ENCODE measurements around the gene KBTBD7. TPM values are rescaled to one million over a fixed set of nuclear protein-coding genes. Genes with fewer than 3 reads are reported as not detected.
A peak's percentile ranks its signal among the peaks of the same experiment; 100 is the strongest.

KBTBD7 gene, protein sequence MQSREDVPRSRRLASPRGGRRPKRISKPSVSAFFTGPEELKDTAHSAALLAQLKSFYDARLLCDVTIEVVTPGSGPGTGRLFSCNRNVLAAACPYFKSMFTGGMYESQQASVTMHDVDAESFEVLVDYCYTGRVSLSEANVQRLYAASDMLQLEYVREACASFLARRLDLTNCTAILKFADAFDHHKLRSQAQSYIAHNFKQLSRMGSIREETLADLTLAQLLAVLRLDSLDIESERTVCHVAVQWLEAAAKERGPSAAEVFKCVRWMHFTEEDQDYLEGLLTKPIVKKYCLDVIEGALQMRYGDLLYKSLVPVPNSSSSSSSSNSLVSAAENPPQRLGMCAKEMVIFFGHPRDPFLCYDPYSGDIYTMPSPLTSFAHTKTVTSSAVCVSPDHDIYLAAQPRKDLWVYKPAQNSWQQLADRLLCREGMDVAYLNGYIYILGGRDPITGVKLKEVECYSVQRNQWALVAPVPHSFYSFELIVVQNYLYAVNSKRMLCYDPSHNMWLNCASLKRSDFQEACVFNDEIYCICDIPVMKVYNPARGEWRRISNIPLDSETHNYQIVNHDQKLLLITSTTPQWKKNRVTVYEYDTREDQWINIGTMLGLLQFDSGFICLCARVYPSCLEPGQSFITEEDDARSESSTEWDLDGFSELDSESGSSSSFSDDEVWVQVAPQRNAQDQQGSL
- total RNA-seq (2021; ENCODE audit: unreplicated experiment) = 6.2 TPM
- polyA plus RNA-seq (2012) = 2.6 and 2.7 TPM in 2 replicates
- percentile 67 among the genes with signal in this experiment for Bru-seq, nascent RNA
- BruChase-seq, experiment 1, labeled RNA remaining after a 6-hour chase = percentile 51 among the genes with signal in this experiment
- percentile 92 among the genes with signal in this experiment for BruChase-seq, experiment 2, labeled RNA remaining after a 2-hour chase
- long read RNA-seq, full-length matches to known transcripts = 24 of 24 reads
- long read RNA-seq, partial matches to known transcripts = 0 of 24 reads
- long read RNA-seq, other reads (novel, unspliced or antisense) = 0 of 24 reads

DNA sequence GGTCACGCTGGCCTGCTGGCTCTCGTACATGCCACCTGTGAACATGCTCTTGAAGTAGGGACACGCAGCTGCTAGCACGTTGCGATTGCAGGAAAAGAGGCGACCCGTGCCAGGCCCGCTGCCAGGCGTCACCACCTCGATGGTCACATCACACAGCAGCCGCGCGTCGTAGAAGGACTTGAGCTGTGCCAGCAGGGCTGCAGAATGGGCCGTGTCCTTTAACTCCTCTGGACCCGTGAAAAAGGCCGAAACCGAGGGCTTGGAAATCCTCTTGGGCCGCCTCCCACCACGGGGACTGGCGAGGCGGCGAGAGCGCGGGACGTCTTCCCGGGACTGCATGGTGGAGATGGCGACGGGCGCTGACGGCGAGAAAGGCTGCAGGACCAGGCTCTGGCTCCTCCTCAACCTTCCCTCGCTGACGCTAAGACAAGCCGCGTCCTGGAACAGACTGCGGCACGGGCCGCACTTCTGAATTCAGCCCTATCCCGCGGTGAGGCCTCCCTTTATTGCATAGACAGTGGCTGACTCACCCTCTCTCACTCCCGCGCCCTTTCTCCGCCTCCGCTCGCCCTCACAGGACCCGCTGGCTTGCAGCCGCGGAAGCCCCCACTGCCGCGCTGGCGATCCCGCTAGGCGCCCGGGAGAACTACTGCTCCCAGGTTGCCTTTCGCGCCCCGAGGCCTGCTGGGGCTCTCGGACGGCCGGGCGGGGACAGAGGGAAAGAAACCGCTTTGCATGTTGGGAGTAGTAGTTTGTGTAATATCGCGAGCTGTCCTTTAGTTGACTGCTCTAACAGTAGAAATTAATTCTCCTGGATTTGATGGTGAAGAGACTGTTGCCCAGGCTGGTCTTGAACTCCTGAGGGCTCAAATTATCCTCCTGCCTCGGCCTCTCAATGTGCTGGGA lies at the start of gene KBTBD7:
KBTBD7 (minus strand) TSS at position 651 of the 906 bp plus-strand sequence; CDS start at position 339, 312 bp downstream.
- peaks cover 0 to 8% of the 10 kb centered on the region in 2 experiments; a peak in 1 of 4 replicates for H3K4me1 ChIP-seq (ENCODE audit: control insufficient read depth in 1 of 2, insufficient read depth in 2 of 2, low read length in 2 of 2)
- TSS peak; percentile 44 for BruUV-seq (replicated peaks)
- peak within 1 kb of the TSS; percentile 75 for H3K4me2 ChIP-seq (ENCODE audit: low read length)
- peak within 1 kb of the TSS; percentile 87 for H2AFZ ChIP-seq (ENCODE audit: low read depth, low read length, poor library complexity, severe bottlenecking)
- no peaks in the 10 kb centered on the region for H3K36me3 ChIP-seq (ENCODE audit: control insufficient read depth in 1 of 2, insufficient read depth in 2 of 2, low read length in 2 of 2)
- no peaks in the 10 kb centered on the region for H3K79me2 ChIP-seq (ENCODE audit: insufficient read depth, low read length)
- ATAC-seq (peak; percentile 98), DNase-seq (ENCODE audit: low read depth, low spot score) (peak; percentile 79)
- no peaks in the 10 kb centered on the region for H4K20me1 ChIP-seq (ENCODE audit: insufficient read depth)
- peak within 1 kb of the TSS; percentile 61 for H3K27ac ChIP-seq (ENCODE audit: low read depth, low read length)
- H3K27me3 ChIP-seq (ENCODE audit: insufficient read depth, low read length) = no peaks in the 10 kb centered on the region
- intact Hi-C loops (cut with micrococcal nuclease) = loop anchor here (1.0 kb wide), 1 partner anchor 62 kb away; the partner anchor contains the start of gene KBTBD6
- H3K4me3 ChIP-seq (replicated peaks in 1 of 2; ENCODE audit: low read depth in 1 of 2, low read length in 2 of 2) = peak within 1 kb of the TSS; percentile 68 to 69
- CTCF ChIA-PET = interaction anchor here (0.8 kb wide), 1 partner anchor 28 kb away, joined by 3 read pairs; no protein-coding TSS in a partner anchor
- H3K9me2 ChIP-seq (ENCODE audit: insufficient read depth) = no peaks in the 10 kb centered on the region
- H3K9ac ChIP-seq (ENCODE audit: low read length) = peak within 1 kb of the TSS; percentile 65
- POLR2A ChIA-PET = no interaction called here
- RAD21 ChIA-PET (ENCODE audit: low non-redundant PET in 1 of 2, low total read pairs in 2 of 2, uncharacterized antibody in 2 of 2, unreplicated experiment in 2 of 2) = no interaction called here
- no peaks in the 10 kb centered on the region for H3K9me3 ChIP-seq (ENCODE audit: control insufficient read depth in 1 of 2, insufficient read depth in 1 of 2, low read depth in 1 of 2, low read length in 2 of 2)
- TF ChIP-seq, protein P1, sequence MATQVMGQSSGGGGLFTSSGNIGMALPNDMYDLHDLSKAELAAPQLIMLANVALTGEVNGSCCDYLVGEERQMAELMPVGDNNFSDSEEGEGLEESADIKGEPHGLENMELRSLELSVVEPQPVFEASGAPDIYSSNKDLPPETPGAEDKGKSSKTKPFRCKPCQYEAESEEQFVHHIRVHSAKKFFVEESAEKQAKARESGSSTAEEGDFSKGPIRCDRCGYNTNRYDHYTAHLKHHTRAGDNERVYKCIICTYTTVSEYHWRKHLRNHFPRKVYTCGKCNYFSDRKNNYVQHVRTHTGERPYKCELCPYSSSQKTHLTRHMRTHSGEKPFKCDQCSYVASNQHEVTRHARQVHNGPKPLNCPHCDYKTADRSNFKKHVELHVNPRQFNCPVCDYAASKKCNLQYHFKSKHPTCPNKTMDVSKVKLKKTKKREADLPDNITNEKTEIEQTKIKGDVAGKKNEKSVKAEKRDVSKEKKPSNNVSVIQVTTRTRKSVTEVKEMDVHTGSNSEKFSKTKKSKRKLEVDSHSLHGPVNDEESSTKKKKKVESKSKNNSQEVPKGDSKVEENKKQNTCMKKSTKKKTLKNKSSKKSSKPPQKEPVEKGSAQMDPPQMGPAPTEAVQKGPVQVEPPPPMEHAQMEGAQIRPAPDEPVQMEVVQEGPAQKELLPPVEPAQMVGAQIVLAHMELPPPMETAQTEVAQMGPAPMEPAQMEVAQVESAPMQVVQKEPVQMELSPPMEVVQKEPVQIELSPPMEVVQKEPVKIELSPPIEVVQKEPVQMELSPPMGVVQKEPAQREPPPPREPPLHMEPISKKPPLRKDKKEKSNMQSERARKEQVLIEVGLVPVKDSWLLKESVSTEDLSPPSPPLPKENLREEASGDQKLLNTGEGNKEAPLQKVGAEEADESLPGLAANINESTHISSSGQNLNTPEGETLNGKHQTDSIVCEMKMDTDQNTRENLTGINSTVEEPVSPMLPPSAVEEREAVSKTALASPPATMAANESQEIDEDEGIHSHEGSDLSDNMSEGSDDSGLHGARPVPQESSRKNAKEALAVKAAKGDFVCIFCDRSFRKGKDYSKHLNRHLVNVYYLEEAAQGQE (IDR thresholded peaks at IDR 0.05; ENCODE audit: low read depth) = no peak
- TF ChIP-seq ELF1 (IDR thresholded peaks at IDR 0.05; ENCODE audit: borderline replicate concordance, low read depth) = peak; percentile 62
- TF ChIP-seq ZNF274 (IDR thresholded peaks at IDR 0.05; ENCODE audit: low read depth, low read length) = no peak
- TF ChIP-seq, protein P2, sequence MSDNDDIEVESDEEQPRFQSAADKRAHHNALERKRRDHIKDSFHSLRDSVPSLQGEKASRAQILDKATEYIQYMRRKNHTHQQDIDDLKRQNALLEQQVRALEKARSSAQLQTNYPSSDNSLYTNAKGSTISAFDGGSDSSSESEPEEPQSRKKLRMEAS (IDR thresholded peaks at IDR 0.05) = peak; percentile 31; the same call in 1 of the 2 replicates
- no peak for TF ChIP-seq SIN3A (IDR thresholded peaks at IDR 0.05; ENCODE audit: low read depth)
- TF ChIP-seq YY1 (IDR thresholded peaks at IDR 0.05; ENCODE audit: extremely low read depth, insufficient replicate concordance, low read depth, low read length) = peak; percentile 66
- TF ChIP-seq CEBPB (IDR thresholded peaks at IDR 0.05; ENCODE audit: low read depth) = no peak
- no peak for TF ChIP-seq POLR2A (IDR thresholded peaks at IDR 0.05; ENCODE audit: borderline replicate concordance, extremely low read depth, insufficient read depth, insufficient read length)
- peak; percentile 62 for TF ChIP-seq POLR2AphosphoS5 (IDR thresholded peaks at IDR 0.05; ENCODE audit: low read depth, low read length)
- no peak for TF ChIP-seq RAD21 (IDR thresholded peaks at IDR 0.05; ENCODE audit: low read depth)
- TF ChIP-seq, protein P3, sequence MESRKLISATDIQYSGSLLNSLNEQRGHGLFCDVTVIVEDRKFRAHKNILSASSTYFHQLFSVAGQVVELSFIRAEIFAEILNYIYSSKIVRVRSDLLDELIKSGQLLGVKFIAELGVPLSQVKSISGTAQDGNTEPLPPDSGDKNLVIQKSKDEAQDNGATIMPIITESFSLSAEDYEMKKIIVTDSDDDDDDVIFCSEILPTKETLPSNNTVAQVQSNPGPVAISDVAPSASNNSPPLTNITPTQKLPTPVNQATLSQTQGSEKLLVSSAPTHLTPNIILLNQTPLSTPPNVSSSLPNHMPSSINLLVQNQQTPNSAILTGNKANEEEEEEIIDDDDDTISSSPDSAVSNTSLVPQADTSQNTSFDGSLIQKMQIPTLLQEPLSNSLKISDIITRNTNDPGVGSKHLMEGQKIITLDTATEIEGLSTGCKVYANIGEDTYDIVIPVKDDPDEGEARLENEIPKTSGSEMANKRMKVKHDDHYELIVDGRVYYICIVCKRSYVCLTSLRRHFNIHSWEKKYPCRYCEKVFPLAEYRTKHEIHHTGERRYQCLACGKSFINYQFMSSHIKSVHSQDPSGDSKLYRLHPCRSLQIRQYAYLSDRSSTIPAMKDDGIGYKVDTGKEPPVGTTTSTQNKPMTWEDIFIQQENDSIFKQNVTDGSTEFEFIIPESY (IDR thresholded peaks at IDR 0.05; ENCODE audit: extremely low read depth, insufficient replicate concordance, low read length) = peak; percentile 94
- no peak for TF ChIP-seq EZH2phosphoT487 (IDR thresholded peaks at IDR 0.05; ENCODE audit: borderline replicate concordance)
- peak; percentile 89 for TF ChIP-seq EGR1 (IDR thresholded peaks at IDR 0.05; ENCODE audit: low read depth)
- no peak for TF ChIP-seq SRF (IDR thresholded peaks at IDR 0.05; ENCODE audit: low read depth)
- TF ChIP-seq, protein P4, sequence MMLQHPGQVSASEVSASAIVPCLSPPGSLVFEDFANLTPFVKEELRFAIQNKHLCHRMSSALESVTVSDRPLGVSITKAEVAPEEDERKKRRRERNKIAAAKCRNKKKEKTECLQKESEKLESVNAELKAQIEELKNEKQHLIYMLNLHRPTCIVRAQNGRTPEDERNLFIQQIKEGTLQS (IDR thresholded peaks at IDR 0.05) = no peak

Measured in HCT116 (cell line).